ENCODE measurements around the gene THAP10.

GRCh38 chr15:70852501-70853317 lies 39.5 kb downstream of the THAP10 start:
- no peak for TF ChIP-seq CTCF (conservative IDR thresholded peaks at IDR 0.05; ENCODE audit: low read depth in 2 of 2)
- no peak for TF ChIP-seq EZH2 (IDR thresholded peaks at IDR 0.05; ENCODE audit: low read depth, unreplicated experiment)
- TF ChIP-seq CREB1 (CRISPR knock-in tag; IDR thresholded peaks at IDR 0.05; ENCODE audit: low read depth) = no peak

Measured in GM23338 (cell line).